H9 (cell line): Measurements from ENCODE around the gene ZSCAN9. TPM values are rescaled to one million over a fixed set of nuclear protein-coding genes. Genes with fewer than 3 reads are reported as not detected.

Experiments used
- DNase-seq: peaks from one replicate; pipeline ENCODE4 v3.0.0-alpha.2; 2017
- H2AFZ ChIP-seq: one replicate; pipeline ENCODE4 v1.6.1; 2013; ENCODE audit warnings: mild to moderate bottlenecking, low read length, control low read depth, moderate library complexity
- H2AK5ac ChIP-seq: 2 replicates; pipeline ENCODE4 v1.6.1; 2013; ENCODE audit warnings: low read length, control low read depth, mixed read lengths; ENCODE audit not compliant: insufficient read length
- H2BK120ac ChIP-seq: one replicate; pipeline ENCODE4 v1.6.1; 2013; ENCODE audit warnings: low read depth, mild to moderate bottlenecking, low read length, control low read depth, inconsistent platforms; ENCODE audit not compliant: poor library complexity, severe bottlenecking
- H2BK12ac ChIP-seq: 2 replicates; pipeline ENCODE4 v1.6.1; 2013; ENCODE audit warnings: low read length, control low read depth, mixed read lengths, low read depth; ENCODE audit not compliant: insufficient read length
- H2BK15ac ChIP-seq: 2 replicates; pipeline ENCODE4 v1.6.1; 2013; ENCODE audit warnings: low read depth, low read length, control low read depth
- H2BK20ac ChIP-seq: one replicate; pipeline ENCODE4 v1.6.1; 2013; ENCODE audit warnings: low read depth, mild to moderate bottlenecking, low read length, control low read depth, inconsistent platforms; ENCODE audit not compliant: poor library complexity, severe bottlenecking
- H2BK5ac ChIP-seq: 2 replicates; pipeline ENCODE4 v1.6.1; 2013; ENCODE audit warnings: low read length, control low read depth, mixed read lengths; ENCODE audit not compliant: insufficient read length
- H3K14ac ChIP-seq: 2 replicates; pipeline ENCODE4 v1.6.1; 2013; ENCODE audit warnings: low read length, control low read depth; ENCODE audit not compliant: insufficient read depth
- H3K18ac ChIP-seq: 2 replicates; pipeline ENCODE4 v1.6.1; 2013; ENCODE audit warnings: low read depth, mild to moderate bottlenecking, mixed read lengths, low read length, control low read depth; ENCODE audit not compliant: insufficient read length
- H3K23ac ChIP-seq: 2 replicates; pipeline ENCODE4 v1.6.1; 2013; ENCODE audit warnings: low read length, control low read depth, mixed read lengths, low read depth; ENCODE audit not compliant: insufficient read length
- H3K23me2 ChIP-seq: 2 replicates; pipeline ENCODE4 v1.6.1; 2013; ENCODE audit warnings: low read depth, mild to moderate bottlenecking, mixed read lengths, low read length, control low read depth; ENCODE audit not compliant: insufficient read length, poor library complexity, severe bottlenecking
- H3K27ac ChIP-seq: 2 replicates; pipeline ENCODE4 v1.5.1; 2013; ENCODE audit warnings: low read length, control low read depth, mixed read lengths, low read depth; ENCODE audit not compliant: insufficient read length
- H3K27me3 ChIP-seq: 2 replicates; pipeline ENCODE4 v1.6.1; 2013; ENCODE audit warnings: low read length, control low read depth, inconsistent platforms; ENCODE audit not compliant: insufficient read depth
- H3K4ac ChIP-seq: 2 replicates; pipeline ENCODE4 v1.6.1; 2013; ENCODE audit warnings: low read depth, mild to moderate bottlenecking, control low read depth, inconsistent platforms, low read length, moderate library complexity
- H3K4me1 ChIP-seq: 2 replicates; pipeline ENCODE4 v1.6.1; 2013; ENCODE audit warnings: low read length, control low read depth, inconsistent platforms; ENCODE audit not compliant: insufficient read depth
- H3K4me2 ChIP-seq: 2 replicates; pipeline ENCODE4 v1.6.1; 2013; ENCODE audit warnings: low read length, control low read depth, mixed read lengths; ENCODE audit not compliant: insufficient read length, insufficient read depth
- H3K56ac ChIP-seq: 2 replicates; pipeline ENCODE4 v1.6.1; 2013; ENCODE audit warnings: low read depth, mild to moderate bottlenecking, mixed read lengths, low read length, control low read depth; ENCODE audit not compliant: insufficient read length
- H3K79me1 ChIP-seq: 2 replicates; pipeline ENCODE4 v1.6.1; 2013; ENCODE audit warnings: low read depth, mild to moderate bottlenecking, moderate library complexity, low read length, control low read depth, inconsistent platforms; ENCODE audit not compliant: insufficient read depth, poor library complexity, severe bottlenecking
- H3K79me2 ChIP-seq: 2 replicates; pipeline ENCODE4 v1.6.1; 2013; ENCODE audit warnings: low read length, control low read depth, inconsistent platforms; ENCODE audit not compliant: insufficient read depth
- H3K9ac ChIP-seq: 2 replicates; pipeline ENCODE4 v1.6.1; 2013; ENCODE audit warnings: low read length, control low read depth, mixed read lengths; ENCODE audit not compliant: insufficient read length; ENCODE audit errors: extremely low read depth
- H3K9me3 ChIP-seq: one replicate; pipeline ENCODE4 v1.6.1; 2013; ENCODE audit warnings: low read depth, low read length, inconsistent platforms; ENCODE audit not compliant: control insufficient read depth
- H3T11ph ChIP-seq: one replicate; pipeline ENCODE4 v1.6.1; 2013; ENCODE audit warnings: mild to moderate bottlenecking, low read length, control low read depth, inconsistent platforms
- H4K20me1 ChIP-seq: one replicate; pipeline ENCODE4 v1.6.1; 2013; ENCODE audit not compliant: control insufficient read depth, insufficient read length, insufficient read depth
- H4K5ac ChIP-seq: 2 replicates; pipeline ENCODE4 v1.6.1; 2013; ENCODE audit warnings: low read depth, mild to moderate bottlenecking, mixed read lengths, low read length, control low read depth; ENCODE audit not compliant: insufficient read length
- H4K8ac ChIP-seq: replicated peaks from 2 replicates; pipeline ENCODE4 v1.6.1; 2013; ENCODE audit warnings: low read length, control low read depth, mixed read lengths, low read depth; ENCODE audit not compliant: insufficient read length
- H4K91ac ChIP-seq: 2 replicates; pipeline ENCODE4 v1.6.1; 2013; ENCODE audit warnings: low read depth, mild to moderate bottlenecking, moderate library complexity, mixed read lengths, low read length, control low read depth; ENCODE audit not compliant: insufficient read length
- H3K27ac Mint-ChIP-seq, 3 experiments: 2 replicates in 2 of 3; 3 replicates in 1 of 3; pipeline ENCODE4 v1.8.0; 2020 to 2021; ENCODE audit warnings: mixed read lengths in 3 of 3, mild to moderate bottlenecking in 1 of 3, moderate library complexity in 1 of 3
- H3K27me3 Mint-ChIP-seq: 2 replicates; pipeline ENCODE4 v1.8.0; 2021; ENCODE audit warnings: low read depth, mild to moderate bottlenecking, moderate library complexity, mixed read lengths
- H3K36me3 Mint-ChIP-seq, 3 experiments: 2 replicates in 2 of 3; 3 replicates in 1 of 3; pipeline ENCODE4 v1.8.0; 2020 to 2021; ENCODE audit warnings: low read depth in 3 of 3, mixed read lengths in 3 of 3; ENCODE audit not compliant: insufficient read depth in 1 of 3
- H3K4me1 Mint-ChIP-seq, 2 experiments: 2 replicates each; pipeline ENCODE4 v1.8.0; 2020; ENCODE audit warnings: mixed read lengths in 2 of 2
- H3K4me3 Mint-ChIP-seq, 2 experiments: 2 replicates in 1 of 2; 3 replicates in 1 of 2; pipeline ENCODE4 v1.8.0; 2020 to 2021; ENCODE audit warnings: mild to moderate bottlenecking in 2 of 2, mixed read lengths in 2 of 2, moderate library complexity in 1 of 2
- H3K9me3 Mint-ChIP-seq, 2 experiments: 2 replicates in 1 of 2; 3 replicates in 1 of 2; pipeline ENCODE4 v1.8.0; 2020; ENCODE audit warnings: mild to moderate bottlenecking in 2 of 2, mixed read lengths in 2 of 2, moderate library complexity in 1 of 2
- CTCF ChIP-seq: fragments of 200-600 bp; sonication (generic); conservative IDR thresholded peaks from 3 replicates; pipeline ENCODE4 v1.8.0; 2021; ENCODE audit warnings: antibody characterized with exemption, mild to moderate bottlenecking
- WGBS: extraction: QIAGEN DNeasy Blood & Tissue Kit; methylation state at CpG from one replicate; pipeline ENCODE4 v1.1.7; 2013; ENCODE audit warnings: missing lambda C conversion rate, low lambda C conversion rate, mixed read lengths; ENCODE audit not compliant: insufficient read length; ENCODE audit errors: extremely low coverage; 5-methylcytosine and 5-hydroxymethylcytosine counted together
- total RNA-seq: library from RNA; stranded (reverse); gene quantifications from 2 replicates; pipeline ENCODE4 v1.2.1, GENCODE V29; 2021

ZSCAN9 gene
- total RNA-seq, 1 experiment from 2014 or later, result 11.5 TPM

DNA sequence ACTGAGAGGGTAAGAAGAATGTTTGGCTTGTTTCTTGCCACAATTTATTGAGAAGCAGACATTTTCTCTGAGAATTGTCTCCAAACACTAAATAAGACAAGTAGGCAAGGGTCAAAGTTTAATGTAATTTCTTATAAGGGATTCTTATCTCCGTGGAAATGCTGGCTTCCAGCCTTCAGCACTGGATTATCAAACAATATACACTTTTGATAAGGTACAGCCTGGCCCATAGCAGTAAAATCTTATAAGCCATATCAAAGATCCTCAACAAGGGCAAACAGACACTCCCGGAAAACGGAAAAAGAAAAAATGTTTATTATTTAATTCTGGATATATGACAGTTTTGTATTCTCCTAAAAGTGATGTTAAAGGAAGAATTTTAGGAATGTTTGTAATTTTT lies 18.5 kb upstream of the ZSCAN9 start:
- no peaks in the 10 kb centered on the region for H3K9me3 ChIP-seq
- no peak overlapping the region for H4K8ac ChIP-seq
- H3K79me1 ChIP-seq, result no peaks in the 10 kb centered on the region
- H3K27ac ChIP-seq, result no peak overlapping the region
- no peak overlapping the region for H2AFZ ChIP-seq
- Mint-ChIP-seq H3K27ac (no peak overlapping the region), H3K4me3 (peak overlapping the region in 1 of 2 experiments; percentile 96; a peak in 2 of 5 replicates), H3K4me1 (peaks cover 19 to 22% of the 10 kb centered on the region in 2 experiments), H3K27me3 (peaks cover 97% of the 10 kb centered on the region), H3K36me3 (peaks cover 0 to 1% (median 0%) of the 10 kb centered on the region in 3 experiments; a peak in 1 of 7 replicates), H3K9me3 (peaks cover 0 to 4% of the 10 kb centered on the region in 2 experiments; a peak in 1 of 5 replicates)
- H4K91ac ChIP-seq, result no peak overlapping the region
- no peak overlapping the region for H2BK120ac ChIP-seq
- peaks cover 6% of the 10 kb centered on the region for H3K23me2 ChIP-seq
- no peak overlapping the region for H4K5ac ChIP-seq
- H3K4me1 ChIP-seq, result peaks cover 3% of the 10 kb centered on the region; the same call in 1 of the 2 replicates
- H3K23ac ChIP-seq, result no peak overlapping the region
- no CpG with 5 or more reads among the region's 3 CpGs for WGBS
- H3K27me3 ChIP-seq, result peaks cover 47% of the 10 kb centered on the region
- peak overlapping the region; percentile 97 for H3K4me2 ChIP-seq
- H3K9ac ChIP-seq, result no peak overlapping the region
- H3K18ac ChIP-seq, result no peak overlapping the region
- no peaks in the 10 kb centered on the region for H3K79me2 ChIP-seq
- H2BK20ac ChIP-seq, result no peak overlapping the region
- no peak overlapping the region for H3K14ac ChIP-seq
- TF ChIP-seq CTCF, result no peak
- no peak overlapping the region for H3K56ac ChIP-seq
- H2BK12ac ChIP-seq, result no peak overlapping the region
- no peak overlapping the region for H3T11ph ChIP-seq
- no peak overlapping the region for H2BK5ac ChIP-seq
- no peak overlapping the region for H3K4ac ChIP-seq
- DNase-seq, result no peak
- peaks cover 2% of the 10 kb centered on the region for H4K20me1 ChIP-seq
- H2AK5ac ChIP-seq, result no peak overlapping the region
- no peak overlapping the region for H2BK15ac ChIP-seq
